Prostate gland (tissue), 2 donors: Measurements from ENCODE around the gene SLC22A12.

Experiments
- POLR2AphosphoS5 ChIP-seq: sonication (generic); formaldehyde crosslinking; IDR thresholded peaks from one replicate; pipeline ENCODE4 v1.6.1; 2017; ENCODE audit warnings: antibody characterized with exemption
- TF ChIP-seq, protein P1 (sequence below), 4 experiments: fragments of 200-600 bp in 2 of 4; fragments of 450-650 bp in 2 of 4; sonication (generic) in 2 of 4; IDR thresholded peaks; 1 replicate in 3 of 4; 2 replicates in 1 of 4; pipeline ENCODE4 v1.5.1; 2016 to 2019; ENCODE audit warnings: antibody characterized with exemption in 4 of 4, mild to moderate bottlenecking in 2 of 4, moderate library complexity in 2 of 4

DNA sequence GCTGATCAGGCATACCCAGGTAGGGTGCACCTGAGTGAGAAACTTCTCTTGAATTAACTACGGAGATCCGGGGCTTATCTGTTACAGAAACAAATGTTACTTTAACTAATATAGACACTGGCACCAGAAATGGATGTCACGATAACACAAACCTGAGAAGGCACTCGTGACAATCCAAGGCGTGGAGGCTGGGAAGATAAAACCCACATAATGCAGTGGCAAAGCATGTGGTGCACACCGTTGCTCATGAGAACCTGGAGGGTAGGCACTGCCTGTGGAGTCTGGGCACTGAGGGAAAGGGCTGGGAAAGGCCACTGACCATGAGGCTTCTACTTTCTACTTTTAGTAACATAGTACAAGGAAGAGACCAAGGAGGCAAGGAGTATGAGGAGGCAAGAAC, 22.6 kb downstream of the SLC22A12 start:
- TF ChIP-seq, protein P1, sequence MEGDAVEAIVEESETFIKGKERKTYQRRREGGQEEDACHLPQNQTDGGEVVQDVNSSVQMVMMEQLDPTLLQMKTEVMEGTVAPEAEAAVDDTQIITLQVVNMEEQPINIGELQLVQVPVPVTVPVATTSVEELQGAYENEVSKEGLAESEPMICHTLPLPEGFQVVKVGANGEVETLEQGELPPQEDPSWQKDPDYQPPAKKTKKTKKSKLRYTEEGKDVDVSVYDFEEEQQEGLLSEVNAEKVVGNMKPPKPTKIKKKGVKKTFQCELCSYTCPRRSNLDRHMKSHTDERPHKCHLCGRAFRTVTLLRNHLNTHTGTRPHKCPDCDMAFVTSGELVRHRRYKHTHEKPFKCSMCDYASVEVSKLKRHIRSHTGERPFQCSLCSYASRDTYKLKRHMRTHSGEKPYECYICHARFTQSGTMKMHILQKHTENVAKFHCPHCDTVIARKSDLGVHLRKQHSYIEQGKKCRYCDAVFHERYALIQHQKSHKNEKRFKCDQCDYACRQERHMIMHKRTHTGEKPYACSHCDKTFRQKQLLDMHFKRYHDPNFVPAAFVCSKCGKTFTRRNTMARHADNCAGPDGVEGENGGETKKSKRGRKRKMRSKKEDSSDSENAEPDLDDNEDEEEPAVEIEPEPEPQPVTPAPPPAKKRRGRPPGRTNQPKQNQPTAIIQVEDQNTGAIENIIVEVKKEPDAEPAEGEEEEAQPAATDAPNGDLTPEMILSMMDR (IDR thresholded peaks at IDR 0.05): no peak
- no peak for TF ChIP-seq POLR2AphosphoS5
